ENCODE data around the gene DHRS2.

Gene DHRS2

DNA sequence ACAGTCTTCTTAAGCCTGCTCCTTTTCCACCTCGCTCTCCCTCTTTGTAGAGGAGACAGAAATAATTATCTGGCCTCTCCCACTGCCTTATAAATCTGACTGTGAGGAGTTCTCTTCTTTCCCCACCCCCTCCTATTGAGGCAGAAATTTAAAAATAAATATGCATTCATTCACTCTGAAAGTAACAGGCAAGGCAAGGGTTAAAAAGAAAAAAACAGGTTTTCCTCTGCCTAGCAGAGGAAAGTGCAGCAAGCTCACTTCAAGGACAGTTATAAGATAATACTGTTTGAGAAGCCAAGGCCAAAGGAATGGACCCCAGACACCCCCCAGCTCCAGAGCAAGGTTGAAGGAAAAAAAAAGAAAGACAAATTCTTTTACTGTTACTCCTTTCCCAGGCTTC lies 56.3 kb downstream of the DHRS2 start:
- DNase-seq (ENCODE audit: insufficient read length, low spot score) = no peak
- no peak for TF ChIP-seq POLR2A (IDR thresholded peaks at IDR 0.05; ENCODE audit: low read depth, low read length)
- FAIRE-seq = no peak

DNA sequence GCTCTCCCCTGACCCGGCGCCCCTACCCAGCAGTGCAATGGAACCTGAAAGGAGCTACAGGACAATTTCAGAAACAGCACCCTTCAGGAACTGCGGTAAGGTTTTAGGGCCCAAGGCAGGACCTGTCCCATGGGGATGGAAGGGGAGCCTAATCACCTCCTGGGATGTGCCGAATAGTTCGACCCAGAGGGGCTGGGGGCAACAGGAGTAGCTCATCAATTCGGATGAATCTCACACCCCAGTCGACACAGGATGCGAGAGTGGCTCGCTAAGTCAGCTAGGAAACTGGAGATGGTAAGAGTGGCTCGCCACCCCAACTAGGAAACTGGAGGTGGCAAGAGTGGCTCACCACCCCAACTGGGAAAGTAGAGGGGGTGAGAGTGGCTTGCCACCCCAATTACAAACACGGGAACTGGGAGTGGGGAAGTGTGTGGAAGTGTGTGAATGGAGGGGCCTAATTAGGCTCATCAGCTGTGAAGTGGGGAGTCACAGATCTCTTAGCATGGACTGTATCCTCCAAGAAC lies 57.1 kb downstream of the DHRS2 start:
- no peak for FAIRE-seq
- DNase-seq (ENCODE audit: insufficient read length, low spot score) = no peak
- no peak for TF ChIP-seq POLR2A (IDR thresholded peaks at IDR 0.05; ENCODE audit: low read depth, low read length)

DNA sequence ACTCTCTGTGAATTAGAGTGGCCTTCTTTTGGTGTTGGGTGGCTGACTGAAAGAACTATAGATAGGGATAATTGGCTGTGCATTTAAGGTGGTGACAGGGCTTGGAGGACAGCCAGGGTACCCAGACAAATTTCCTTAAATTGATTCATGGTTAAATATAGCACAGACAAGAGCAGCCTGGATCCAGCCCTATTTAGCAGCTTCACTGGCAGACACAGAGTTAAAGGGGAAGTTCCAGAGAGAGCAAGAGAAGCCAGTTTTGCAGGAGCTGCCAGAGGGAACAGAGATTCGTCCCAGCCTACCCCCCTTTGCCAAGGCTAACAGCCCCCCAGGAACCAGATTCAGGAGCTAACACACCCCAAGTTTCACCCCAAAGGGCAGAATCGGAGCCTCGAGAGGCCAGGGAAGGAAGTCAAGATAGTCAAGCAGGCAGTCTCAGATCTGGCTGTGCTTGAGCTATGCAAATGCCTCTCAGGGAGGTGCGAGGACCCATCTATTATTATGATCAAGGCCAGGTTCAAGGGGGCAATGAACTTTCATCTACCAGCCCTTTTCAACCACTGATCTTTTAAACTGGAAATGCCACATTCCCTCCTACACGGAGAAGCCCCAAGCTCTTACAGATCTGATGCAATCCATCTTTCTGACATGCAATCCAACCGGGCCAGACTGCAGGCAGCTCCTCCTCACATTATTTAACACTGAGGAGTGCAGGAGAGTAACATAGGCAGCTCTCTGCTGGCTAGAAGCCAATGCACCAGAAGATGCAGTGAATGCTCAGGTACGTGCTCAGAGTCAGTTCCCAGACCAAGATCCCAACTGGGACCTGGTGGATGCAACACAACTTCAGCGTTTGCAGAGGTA lies 58.2 kb downstream of the DHRS2 start:
- TF ChIP-seq POLR2A (IDR thresholded peaks at IDR 0.05; ENCODE audit: low read depth, low read length) = no peak
- DNase-seq (ENCODE audit: insufficient read length, low spot score) (no peak), FAIRE-seq (no peak)
